OCI-LY1 (cell line): ENCODE measurements around the gene FBXL3.

Experiments used
- H2AFZ ChIP-seq: fragments of 200-600 bp; sonication (generic), shearing (Covaris generic); 2 replicates; pipeline ENCODE4 v1.6.0; 2014; ENCODE audit warnings: antibody characterized with exemption, mild to moderate bottlenecking, low read length
- H3F3A ChIP-seq: fragments of 200-600 bp; sonication (generic), shearing (Covaris generic); 2 replicates; pipeline ENCODE4 v1.6.0; 2014; ENCODE audit warnings: mild to moderate bottlenecking, antibody characterized with exemption, low read length, moderate library complexity; ENCODE audit not compliant: insufficient read depth
- H3K27ac ChIP-seq: fragments of 200-600 bp; sonication (generic); 2 replicates; pipeline ENCODE4 v1.5.1; 2014; ENCODE audit warnings: low read length, mixed run types, mild to moderate bottlenecking, low read depth; ENCODE audit not compliant: poor library complexity, severe bottlenecking
- H3K27me3 ChIP-seq: fragments of 200-600 bp; sonication (generic); 2 replicates; pipeline ENCODE4 v1.6.0; 2014; ENCODE audit warnings: antibody characterized with exemption, mild to moderate bottlenecking, low read length, moderate library complexity; ENCODE audit not compliant: insufficient read depth
- H3K36me3 ChIP-seq: fragments of 200-600 bp; sonication (generic); 2 replicates; pipeline ENCODE4 v1.6.1; 2014; ENCODE audit warnings: mild to moderate bottlenecking, antibody characterized with exemption, low read length, moderate library complexity, mixed read lengths; ENCODE audit not compliant: insufficient read depth
- H3K4me1 ChIP-seq: fragments of 200-600 bp; sonication (generic); 2 replicates; pipeline ENCODE4 v1.5.1; 2014; ENCODE audit warnings: mild to moderate bottlenecking, low read length, moderate library complexity; ENCODE audit not compliant: insufficient read depth, severe bottlenecking
- H3K4me2 ChIP-seq: fragments of 200-600 bp; sonication (generic), shearing (Covaris generic); 2 replicates; pipeline ENCODE4 v1.6.1; 2014; ENCODE audit warnings: low read length
- H3K4me3 ChIP-seq: fragments of 200-600 bp; sonication (generic); 2 replicates; pipeline ENCODE4 v1.5.1; 2014; ENCODE audit warnings: low read length, low read depth, mild to moderate bottlenecking, mixed read lengths; ENCODE audit not compliant: poor library complexity, severe bottlenecking
- H3K79me2 ChIP-seq: fragments of 200-600 bp; shearing (Covaris generic); 2 replicates; pipeline ENCODE4 v1.6.1; 2016; ENCODE audit warnings: mixed run types, low read length, mixed read lengths; ENCODE audit not compliant: insufficient read depth
- H3K9ac ChIP-seq: fragments of 200-600 bp; sonication (generic), shearing (Covaris generic); 2 replicates; pipeline ENCODE4 v1.6.1; 2014; ENCODE audit warnings: mild to moderate bottlenecking, low read length, mixed read lengths
- H3K9me2 ChIP-seq: fragments of 200-600 bp; sonication (generic), shearing (Covaris generic); 2 replicates; pipeline ENCODE4 v1.6.1; 2014; ENCODE audit warnings: low read depth, mild to moderate bottlenecking, low read length, mixed read lengths
- H3K9me3 ChIP-seq: fragments of 200-600 bp; shearing (Covaris generic); 2 replicates; pipeline ENCODE4 v1.6.1; 2014; ENCODE audit warnings: low read length, mixed read lengths
- H4K20me1 ChIP-seq: fragments of 200-600 bp; sonication (generic), shearing (Covaris generic); 2 replicates; pipeline ENCODE4 v1.6.0; 2016; ENCODE audit warnings: mild to moderate bottlenecking, low read length; ENCODE audit not compliant: insufficient read depth
- CTCF ChIP-seq: fragments of 200-600 bp; sonication (generic), shearing (Covaris generic); IDR thresholded peaks from 2 replicates; pipeline ENCODE4 v1.5.1; 2017; ENCODE audit warnings: mild to moderate bottlenecking, antibody characterized with exemption, low read length, moderate library complexity, mixed read lengths
- EZH2 ChIP-seq: fragments of 200-600 bp; sonication (generic), shearing (Covaris generic); IDR thresholded peaks from 2 replicates; pipeline ENCODE4 v1.8.0; 2017; ENCODE audit warnings: borderline replicate concordance, mixed run types, mild to moderate bottlenecking, antibody characterized with exemption, low read length, moderate library complexity, mixed read lengths

Gene FBXL3

GRCh38 chr13:77001540-77001939 lies 25.4 kb downstream of the FBXL3 start:
- Histone ChIP-seq H3K4me2 (no peak overlapping the region), H3K27me3 (no peaks in the 10 kb centered on the region), H3F3A (no peaks in the 10 kb centered on the region), H3K4me3 (no peak overlapping the region), H4K20me1 (0 out of 2 replicates have a peak, but pooled peaks cover 3% of the 10 kb centered on the region), H3K36me3 (peaks cover 75% of the 10 kb centered on the region), H3K27ac (no peak overlapping the region), H3K9ac (no peak overlapping the region), H2AFZ (no peak overlapping the region), H3K9me3 (no peaks in the 10 kb centered on the region), H3K4me1 (no peaks in the 10 kb centered on the region), H3K9me2 (no peaks in the 10 kb centered on the region), H3K79me2 (peaks cover 12% of the 10 kb centered on the region; the same call in 1 of the 2 replicates)
- TF ChIP-seq CTCF (no peak), EZH2 (no peak)

GRCh38 chr13:77000475-77000874 lies 26.5 kb downstream of the FBXL3 start:
- TF ChIP-seq CTCF (no peak), EZH2 (no peak)
- Histone ChIP-seq H3K4me1 (no peaks in the 10 kb centered on the region), H3K9me3 (no peaks in the 10 kb centered on the region), H3K27ac (no peak overlapping the region), H3K4me2 (no peak overlapping the region), H2AFZ (no peak overlapping the region), H3F3A (no peaks in the 10 kb centered on the region), H3K4me3 (no peak overlapping the region), H3K36me3 (peaks cover 80% of the 10 kb centered on the region), H3K9me2 (no peaks in the 10 kb centered on the region), H4K20me1 (0 out of 2 replicates have a peak, but pooled peaks cover 3% of the 10 kb centered on the region), H3K27me3 (no peaks in the 10 kb centered on the region), H3K9ac (no peak overlapping the region), H3K79me2 (0 out of 2 replicates have a peak, but pooled peaks cover 9% of the 10 kb centered on the region)

GRCh38 chr13:76994281-76994680 lies 32.7 kb downstream of the FBXL3 start:
- Histone ChIP-seq H3K27me3 (no peaks in the 10 kb centered on the region), H3K36me3 (peaks cover 35% of the 10 kb centered on the region), H4K20me1 (no peaks in the 10 kb centered on the region), H3K79me2 (no peaks in the 10 kb centered on the region), H3K9ac (no peak overlapping the region), H3K27ac (no peak overlapping the region), H3K9me2 (no peaks in the 10 kb centered on the region), H3K4me1 (peaks cover 24% of the 10 kb centered on the region), H3F3A (no peaks in the 10 kb centered on the region), H3K4me2 (peak overlapping the region; percentile 90; the same call in 1 of the 2 replicates), H3K4me3 (no peak overlapping the region), H2AFZ (no peak overlapping the region), H3K9me3 (no peaks in the 10 kb centered on the region)
- TF ChIP-seq CTCF = no peak
- no peak for TF ChIP-seq EZH2
